ENCODE measurements around the gene FAM3C.
"Not testable (repeated sequence)": the region's sequence is repeated elsewhere in the genome, so short reads cannot be mapped to it uniquely, and the experiment has no call there.

FAM3C gene, protein sequence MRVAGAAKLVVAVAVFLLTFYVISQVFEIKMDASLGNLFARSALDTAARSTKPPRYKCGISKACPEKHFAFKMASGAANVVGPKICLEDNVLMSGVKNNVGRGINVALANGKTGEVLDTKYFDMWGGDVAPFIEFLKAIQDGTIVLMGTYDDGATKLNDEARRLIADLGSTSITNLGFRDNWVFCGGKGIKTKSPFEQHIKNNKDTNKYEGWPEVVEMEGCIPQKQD

DNA sequence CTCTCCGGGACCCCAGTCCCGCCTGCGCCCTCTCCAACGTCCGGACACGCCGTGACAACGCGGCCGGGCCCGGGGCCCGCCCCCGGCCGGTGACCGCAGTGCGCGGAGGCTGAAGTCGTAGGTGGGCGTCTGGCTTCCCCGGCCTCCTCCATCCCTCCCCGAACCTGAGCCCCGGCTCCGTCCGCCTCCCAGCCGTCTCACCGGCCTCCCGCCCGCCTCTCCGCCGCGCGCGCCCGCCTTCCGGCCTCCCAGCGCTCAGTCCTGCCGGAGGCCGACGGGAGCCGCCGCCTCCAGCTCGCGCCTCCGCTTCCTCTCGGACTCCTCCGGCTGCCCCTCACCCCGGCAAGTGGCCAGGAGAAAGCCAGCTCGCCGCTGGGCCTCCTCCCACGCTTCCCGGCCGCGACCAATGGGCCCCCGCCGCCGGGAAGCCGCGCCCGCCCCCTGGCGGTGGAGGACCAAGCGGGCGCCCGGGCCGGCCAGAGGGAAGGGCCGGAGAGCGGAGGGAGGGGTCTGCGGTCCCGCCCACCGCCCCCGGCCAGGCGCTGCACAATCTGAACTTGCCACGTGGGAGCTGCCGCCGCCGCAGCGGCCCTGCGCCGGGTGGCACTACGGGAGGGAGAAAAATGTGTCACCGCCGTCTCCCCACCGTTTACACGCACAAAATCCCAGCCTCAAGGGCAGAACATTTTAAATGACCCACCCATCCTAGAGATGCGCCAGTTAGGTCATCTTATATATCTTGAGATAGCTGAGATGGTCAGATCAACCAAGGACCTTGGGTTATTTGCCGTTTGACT, at the start of gene FAM3C:
Gene FAM3C (minus strand): TSS at position 348 of the 797 bp plus-strand sequence. CDS start 13,339 bp downstream, outside the sequence.
- DNase-seq: peak; percentile 95

DNA sequence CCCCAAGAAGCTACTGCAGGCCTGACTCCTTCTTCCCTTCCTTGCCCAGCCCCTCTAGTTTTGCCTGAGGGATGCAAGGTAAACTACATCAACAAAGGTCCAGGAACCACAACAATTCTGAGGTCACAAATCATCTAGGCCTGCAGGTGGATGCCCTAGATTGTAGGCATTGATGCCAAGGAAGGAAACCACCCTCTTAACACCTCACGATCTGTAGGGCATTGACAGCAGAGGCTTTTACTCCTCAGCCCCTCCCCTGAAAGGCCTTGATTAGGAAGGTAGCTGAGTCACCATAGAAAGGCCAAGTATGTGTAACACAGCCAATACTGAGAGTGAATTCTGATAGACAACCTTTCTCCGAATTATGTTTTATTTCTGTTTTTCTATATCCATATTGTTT, 46.7 kb upstream of the FAM3C start:
- DNase-seq: no peak

DNA sequence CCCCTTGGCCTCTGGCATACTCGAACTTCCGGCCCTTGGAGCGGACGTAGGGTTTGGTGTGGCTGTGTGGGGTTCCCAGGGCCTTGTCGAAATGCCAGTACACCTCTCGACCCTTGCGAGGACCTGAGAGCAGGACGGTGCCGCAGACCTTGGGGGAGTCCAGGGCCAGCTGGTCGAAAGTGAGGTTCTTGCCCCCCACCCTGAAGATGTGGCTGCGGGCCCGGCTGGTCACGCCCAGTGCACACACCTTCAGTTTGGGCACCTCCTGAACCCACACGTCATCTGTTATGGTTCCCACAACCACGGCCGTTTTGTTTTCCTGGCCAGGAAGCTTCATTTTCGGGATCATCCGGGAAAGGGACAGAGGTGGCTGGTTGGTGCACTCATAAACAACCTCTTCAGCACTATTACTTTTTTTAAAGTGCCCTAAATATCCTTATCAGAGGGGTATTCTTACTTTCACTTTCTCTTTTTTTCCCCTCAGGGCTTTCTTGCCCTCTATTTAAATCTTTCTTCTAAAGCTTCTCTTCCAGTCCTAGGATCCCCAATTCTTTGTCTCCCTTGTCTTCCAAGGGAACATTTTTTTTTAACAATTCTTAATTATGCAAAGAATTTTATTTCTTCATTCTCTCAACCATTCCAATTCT, 44.9 kb upstream of the FAM3C start:
- no peak for DNase-seq

DNA sequence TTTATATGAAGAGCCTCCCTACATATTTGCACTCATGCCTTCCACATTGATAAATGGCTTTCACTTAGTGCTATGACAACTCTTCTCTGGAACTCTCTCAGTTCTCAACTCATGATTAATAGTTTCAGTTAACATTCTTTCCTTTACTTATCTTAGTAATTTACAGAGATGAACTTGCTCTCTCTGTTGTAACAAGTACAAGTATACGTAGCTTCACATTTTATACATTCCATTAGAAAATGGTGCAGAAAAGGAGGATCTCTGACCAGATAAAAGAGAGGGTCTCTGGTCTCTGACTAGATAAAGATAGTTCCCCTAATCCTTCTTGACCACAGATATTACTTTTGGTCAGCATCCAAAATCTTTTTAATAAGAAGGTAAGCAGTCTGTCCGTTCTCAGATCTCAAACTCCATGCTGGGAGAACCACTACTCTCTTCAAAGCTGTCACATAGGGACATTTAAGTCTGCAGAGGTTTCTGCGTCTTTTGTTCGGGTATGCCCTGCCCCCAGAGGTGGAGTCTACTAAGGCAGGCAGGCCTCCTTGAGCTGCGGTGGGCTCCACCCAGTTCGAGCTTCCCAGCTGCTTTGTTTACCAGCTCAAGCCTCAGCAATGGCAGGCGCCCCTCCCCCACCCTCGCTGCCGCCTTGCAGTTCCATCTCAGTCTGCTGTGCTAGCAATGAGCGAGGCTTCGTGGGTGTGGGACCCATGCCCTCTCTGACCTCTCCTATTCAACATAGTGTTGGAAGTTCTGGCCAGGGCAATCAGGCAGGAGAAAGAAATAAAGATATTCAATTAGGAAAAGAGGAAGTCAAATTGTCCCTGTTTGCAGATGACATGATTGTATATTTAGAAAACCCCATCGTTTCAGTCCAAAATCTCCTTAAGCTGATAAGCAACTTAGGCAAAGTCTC, 42.2 kb upstream of the FAM3C start:
- peak; percentile 81 for DNase-seq

DNA sequence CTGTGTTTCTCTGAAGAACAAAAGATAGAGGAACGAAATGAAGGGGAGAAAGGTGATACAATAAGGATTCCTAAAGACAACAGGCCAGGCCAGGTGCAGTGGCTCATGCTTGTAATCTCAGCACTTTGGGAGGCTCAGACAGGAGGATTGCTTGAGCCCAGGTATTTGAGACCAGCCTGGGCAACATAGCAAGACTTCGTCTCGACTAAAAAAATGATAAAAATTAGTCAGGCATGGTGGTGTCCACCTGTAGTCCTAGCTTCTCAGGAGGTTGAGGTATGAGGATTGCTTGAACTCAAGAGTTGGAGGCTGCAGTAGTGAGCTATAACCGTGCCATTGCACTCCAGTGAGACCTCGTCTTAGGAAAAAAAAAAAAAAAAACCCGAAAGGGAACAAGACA, 41.4 kb upstream of the FAM3C start:
- DNase-seq: no peak

DNA sequence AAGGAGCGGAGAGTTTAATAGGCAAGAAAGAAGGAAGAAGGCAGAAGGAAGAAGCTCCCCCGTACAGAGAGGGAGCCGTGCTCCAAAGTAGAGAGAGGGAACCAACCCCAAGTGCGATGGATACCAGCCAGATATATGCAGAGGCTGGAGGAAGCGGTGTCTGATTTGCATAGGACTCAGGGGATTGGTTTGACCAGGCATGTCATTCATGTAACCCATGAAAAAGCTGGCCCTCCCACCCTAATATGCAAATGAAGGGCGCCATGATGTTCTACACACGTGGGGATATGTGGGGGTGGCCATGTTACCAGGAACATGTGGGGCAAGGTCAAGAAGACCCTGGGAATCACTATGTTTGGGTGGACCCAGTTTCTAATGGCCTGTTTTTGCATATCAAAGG, 40.6 kb upstream of the FAM3C start:
- no peak for DNase-seq

DNA sequence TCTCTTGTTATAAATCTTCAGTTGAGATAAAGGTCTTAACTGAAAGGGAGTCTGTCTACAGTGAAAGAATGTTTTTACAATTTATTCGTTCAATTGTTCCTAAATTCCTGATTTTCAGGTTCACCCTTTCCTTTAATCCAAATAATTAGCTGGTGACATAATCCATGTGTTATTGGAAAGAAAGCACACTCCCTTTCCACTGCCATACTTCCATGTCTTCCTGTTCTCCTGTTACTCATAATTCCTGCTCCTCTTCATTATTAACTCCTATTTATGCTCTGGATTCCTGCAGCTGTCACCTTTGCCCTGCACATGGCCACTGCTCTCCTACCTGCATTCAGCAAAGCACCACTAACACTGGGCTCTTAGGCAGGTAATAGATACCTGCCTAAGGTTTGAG, 40.0 kb upstream of the FAM3C start:
- no peak for DNase-seq

DNA sequence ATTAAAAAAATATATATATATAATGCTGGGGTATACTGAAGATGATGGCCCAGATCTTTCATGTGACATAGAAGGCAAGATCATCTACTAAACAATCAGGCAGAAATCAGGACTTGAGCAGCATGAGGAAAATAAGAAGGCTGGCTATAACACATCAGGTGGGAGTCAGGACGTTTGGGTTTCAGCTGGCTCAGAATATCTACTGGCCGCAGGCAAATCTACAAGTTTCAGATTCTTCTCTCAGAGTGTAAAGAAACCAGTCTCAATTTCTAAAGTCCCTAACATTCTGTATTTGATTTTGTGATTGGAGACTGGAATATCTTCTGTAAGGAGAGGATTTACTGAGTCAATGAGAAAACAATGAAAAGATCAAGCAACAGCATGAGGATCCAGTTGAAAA, 37.7 kb upstream of the FAM3C start:
- no peak for DNase-seq

DNA sequence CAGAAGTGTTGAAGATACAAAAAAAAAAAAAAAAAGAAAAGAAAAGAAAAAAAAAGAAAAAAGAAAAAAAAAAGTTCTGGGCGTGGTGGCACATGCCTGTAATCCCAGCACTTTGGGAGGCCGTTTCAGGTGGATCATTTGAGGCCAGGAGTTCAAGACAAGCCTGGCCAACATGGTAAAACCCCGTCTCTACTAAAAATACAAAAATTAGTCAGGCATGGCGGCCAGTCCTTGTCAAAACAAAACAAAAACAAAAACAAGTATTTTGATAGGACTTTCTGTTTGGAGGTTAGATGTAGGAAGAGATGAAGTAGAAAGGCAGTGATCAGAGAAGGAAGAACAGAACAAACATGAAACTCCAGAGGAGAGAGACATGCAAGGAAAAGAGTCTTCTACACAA, 36.4 kb upstream of the FAM3C start:
- DNase-seq: not testable (repeated sequence)

DNA sequence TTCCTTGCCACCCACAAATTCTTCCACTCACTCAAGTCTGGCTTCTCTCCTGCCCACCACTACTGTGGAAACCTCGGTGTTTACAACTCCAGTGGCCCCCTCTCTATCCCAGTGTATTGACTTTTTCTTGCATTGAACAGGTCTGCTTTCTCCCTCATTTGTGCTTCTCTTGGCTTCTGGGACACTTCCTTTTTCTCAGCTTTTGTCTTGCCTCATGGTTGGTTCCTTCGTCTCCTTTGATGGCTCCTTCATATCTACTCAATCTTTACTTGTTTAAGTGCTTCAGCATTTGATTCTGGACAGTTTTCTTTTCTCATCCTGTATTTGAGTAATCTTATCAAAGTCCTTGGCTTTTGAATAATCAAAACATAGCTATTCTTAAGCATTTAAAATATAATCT, 35.9 kb upstream of the FAM3C start:
- no peak for DNase-seq

DNA sequence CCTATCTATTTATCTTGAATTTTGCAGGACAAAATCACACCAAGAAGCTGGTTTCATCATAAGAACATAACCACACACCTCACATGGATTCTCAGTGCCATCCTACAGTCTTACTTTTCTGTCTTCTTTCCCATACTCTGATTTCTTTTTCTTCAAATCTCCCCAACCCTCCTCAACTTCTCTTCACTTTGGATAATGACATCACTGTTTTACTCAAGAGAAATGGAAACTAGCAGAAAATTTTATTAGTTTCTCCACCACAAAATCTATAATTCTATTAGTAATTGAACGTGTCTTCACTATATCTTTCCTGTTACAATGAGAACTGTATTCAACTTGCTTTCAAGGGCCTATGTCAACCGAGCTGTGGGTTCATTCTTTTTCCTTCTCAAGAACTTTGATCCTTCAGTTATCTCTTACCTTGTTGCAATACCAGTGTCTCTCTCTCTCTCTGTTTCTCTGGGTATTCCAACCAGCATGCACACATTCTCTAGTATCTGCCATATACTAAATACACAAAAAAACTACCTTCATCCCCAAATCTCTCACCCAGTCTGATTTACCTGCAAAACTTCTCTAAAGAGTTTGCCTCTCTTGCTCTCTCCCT, 35.4 kb upstream of the FAM3C start:
- no peak for DNase-seq

DNA sequence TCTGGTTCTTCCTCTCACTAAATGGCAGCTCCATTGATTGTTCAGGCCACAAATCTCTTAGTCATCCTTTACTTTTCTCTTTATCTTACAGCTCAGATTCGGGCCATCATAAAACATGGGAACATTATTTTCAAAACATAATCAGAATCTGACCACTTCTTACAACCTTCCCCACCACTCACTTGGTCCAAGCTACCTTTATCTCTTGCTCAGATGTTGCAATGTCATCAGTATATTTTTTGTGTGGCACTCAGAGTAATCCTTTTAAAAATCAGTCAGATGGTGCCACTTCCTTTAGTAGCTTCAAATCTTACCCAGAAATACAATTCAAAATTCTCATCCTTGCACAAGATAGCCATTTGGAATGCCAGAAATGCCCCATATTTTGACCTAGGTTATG, 34.5 kb upstream of the FAM3C start:
- no peak for DNase-seq

DNA sequence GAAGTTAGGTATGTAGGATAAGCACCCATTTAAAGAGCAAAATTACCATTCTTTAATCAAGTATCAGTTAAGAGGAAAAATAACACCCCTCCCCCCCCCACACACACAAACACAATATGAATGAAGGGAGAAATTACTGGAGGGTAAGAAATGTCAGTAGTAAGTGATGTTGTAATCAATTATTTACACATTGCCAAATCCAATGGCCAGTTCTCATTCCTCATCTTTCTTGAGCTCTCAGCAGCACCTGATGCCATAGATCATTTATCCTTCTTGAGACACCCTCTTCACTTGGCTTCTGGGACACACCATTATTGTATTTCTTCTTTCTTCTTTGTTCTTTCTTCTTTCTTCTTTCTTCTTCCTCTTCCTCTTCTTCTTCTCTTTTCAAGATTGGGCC, 33.7 kb upstream of the FAM3C start:
- no peak for DNase-seq

DNA sequence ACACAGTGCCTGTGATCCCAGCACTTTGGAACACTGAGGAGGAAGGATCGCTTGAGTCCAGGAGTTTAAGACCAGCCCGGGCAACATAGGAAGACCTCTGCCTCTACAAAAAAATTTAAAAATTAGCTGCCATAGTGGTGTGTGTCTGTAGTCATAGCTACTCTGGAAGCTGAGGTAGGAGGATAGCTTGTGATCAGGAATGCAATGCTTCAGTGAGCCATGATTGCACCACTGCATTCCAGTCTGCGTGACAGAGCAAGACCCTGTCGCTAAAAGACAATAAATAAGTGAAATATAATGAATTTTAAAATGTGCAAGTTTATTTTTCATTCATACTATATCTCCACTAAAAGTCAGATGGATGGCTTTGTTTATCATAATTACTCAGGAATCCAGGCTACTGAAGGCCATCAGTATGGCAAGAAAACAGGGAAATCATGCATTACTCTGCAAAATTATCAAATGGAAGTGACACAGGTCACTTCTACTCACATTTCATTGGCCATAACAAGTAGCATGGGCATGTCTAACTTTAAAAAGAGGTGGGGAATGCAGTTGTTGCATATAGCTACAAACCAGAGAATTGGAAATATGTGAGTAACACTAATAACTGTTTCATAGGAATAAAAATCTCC, 32.9 kb upstream of the FAM3C start:
- DNase-seq: no peak

DNA sequence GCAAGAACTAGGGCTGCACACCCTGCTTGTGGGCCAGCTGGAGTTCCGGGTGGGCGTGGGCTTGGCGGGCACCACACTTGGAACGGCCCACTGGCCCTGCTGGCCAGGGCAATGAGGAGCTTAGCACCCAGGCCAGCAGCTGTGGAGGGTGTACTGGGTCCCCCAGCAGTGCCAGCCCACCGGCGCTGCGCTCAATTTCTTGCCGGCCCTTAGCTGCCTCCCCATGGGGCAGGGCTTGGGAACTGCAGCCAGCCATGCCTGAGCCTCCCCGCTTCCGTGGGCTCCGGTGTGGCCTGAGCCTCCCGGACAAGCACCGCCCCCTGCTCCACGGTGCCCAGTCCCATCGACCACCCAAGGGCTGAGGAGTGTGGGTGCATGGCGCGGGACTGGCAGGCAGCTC, 25.6 kb upstream of the FAM3C start:
- not testable (repeated sequence) for DNase-seq

DNA sequence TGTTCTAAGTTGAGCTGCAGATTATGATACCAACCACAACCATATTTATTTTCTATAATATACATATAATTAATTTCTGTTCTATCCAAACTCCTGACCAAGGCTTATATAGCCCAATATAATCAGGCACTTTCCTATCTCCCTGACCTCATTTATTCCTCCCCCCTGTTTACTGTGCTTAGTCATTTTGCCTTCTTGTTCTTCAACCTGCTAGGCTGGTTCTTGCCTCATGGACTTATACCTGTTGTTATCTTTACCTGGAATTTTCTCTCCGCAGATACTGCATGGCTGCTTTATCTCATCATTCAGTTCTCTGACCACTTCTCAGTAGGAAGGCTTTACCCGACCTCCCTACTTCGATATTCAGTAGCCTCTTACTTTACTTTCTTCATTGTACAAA, 24.9 kb upstream of the FAM3C start:
- no peak for DNase-seq

DNA sequence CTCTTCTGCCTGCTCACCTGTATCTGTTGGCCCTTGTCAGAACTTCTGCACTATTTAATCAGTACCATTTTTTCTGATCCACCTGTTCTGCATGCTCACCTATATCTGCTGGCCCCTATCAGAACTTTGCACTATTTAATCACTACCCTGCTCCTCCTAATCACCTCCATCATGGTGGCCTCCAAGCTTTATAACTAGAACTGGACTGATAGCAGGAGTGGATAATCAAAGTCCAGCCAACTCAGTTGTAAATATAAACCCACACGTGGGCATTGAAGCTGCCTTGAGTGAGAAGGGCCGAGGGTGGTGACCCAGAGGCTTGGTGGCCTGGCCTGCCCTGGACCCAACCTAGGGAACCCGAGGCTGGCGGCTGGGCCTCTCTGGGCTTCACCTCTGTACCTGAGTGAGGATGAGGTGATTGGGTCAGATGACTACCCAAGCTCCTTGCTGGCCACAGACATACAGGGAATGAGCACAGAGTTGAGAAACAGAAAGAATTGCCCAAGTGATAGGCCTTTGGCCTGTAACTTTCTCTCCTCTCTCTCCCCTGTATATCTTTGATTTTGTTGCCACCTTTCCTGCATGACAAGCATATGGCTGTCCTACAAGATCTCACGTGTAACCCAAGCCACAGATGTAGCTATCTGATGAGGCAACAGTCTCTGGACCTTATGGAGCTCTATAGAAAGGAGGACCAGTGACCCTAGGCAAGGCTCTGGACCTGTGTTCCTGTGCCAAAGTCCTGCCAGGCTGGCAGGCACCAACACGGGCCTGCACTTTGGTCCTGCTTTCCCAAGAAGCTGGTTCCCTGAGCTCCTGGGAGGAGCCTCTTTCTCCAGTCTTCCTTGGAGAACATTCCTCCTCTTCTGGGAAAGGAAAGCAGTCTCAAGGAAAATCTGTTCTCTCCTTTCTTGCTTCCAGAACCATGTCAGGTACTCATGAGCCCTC, 23.4 kb upstream of the FAM3C start:
- DNase-seq: no peak

DNA sequence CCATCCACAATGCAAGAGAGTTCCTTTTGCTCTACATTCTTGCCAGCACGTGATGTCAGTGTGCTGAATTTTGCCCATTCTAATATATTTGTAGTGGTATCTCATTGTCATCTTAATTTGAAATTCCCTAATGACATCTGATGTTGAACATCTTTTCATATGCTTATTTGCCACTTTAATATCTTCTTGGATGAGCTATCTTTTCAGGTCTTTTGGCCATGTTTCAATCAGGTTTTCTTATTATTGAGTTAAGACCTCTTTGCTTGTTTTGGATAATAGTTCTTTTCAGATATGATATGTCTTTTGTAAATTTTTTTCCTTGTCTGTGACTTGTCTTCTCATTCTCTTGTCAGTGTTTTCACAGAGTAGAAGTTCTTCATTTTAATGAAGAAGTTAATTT, 20.4 kb upstream of the FAM3C start:
- no peak for DNase-seq

DNA sequence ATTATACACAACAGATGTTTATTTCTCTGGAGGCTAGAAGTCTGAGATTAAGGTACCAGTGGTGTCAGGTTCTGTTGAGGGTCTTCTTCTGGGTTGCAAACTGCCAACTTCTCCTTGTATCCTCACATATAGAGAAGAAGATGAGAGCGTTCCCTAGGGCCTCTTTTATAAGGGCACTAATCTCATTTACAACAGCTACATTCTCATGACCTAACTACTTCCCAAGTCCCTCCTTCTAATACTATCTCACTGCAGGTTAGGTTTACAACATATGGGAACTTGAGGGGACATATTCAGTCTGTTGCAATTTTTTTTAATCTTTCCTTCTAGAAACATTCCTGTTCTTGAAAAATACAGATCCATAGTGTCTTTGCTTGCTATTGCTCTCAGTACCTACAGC, 18.3 kb upstream of the FAM3C start:
- no peak for DNase-seq

DNA sequence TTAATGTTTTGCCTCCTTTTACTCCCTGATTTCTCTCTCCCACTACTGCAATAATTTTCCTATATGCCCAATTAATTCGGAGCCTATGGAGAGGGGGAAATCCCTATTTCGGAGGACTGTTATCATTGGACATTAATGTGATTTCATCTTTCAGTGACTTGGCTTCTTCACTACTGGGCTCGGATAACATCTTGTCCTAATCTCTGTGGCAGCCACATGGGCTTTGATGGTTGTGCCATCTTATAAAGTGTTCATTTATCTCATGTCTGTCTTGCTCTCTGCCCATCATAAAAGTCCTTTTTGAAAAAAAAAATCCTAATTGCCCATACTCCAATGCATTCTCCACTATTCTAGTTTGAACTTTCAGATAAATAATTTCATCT, 15.5 kb upstream of the FAM3C start:
- DNase-seq: no peak

Data from activated CD8-positive, alpha-beta memory T cell treated with anti-CD3 and anti-CD28 coated beads, Interleukin-2, amount 50 U/mL, for 48 hours (primary cell).